ENCODE data around the gene TRIP10.
"Not testable (repeated sequence)": the region's sequence is repeated elsewhere in the genome, so short reads cannot be mapped to it uniquely, and the experiment has no call there.

TRIP10 gene

GRCh38 chr19:6739390-6739882 is at the start of gene TRIP10:
Gene TRIP10, plus strand, starts transcription at chr19:6739680. Its CDS starts 82 bp downstream, at chr19:6739762.
- DNase-seq (ENCODE audit: low read depth in 2 of 2) = peak; percentile 52 to 74

- DNase-seq (ENCODE audit: low read depth in 2 of 2) = no peak
These were observed 49.2 kb upstream of the TRIP10 start for GRCh38 chr19:6690160-6690885.

GRCh38 chr19:6691342-6691741 is 48.1 kb upstream of the TRIP10 start:
- no peak for DNase-seq (ENCODE audit: low read depth in 2 of 2)

- DNase-seq (ENCODE audit: low read depth in 2 of 2) = no peak
These were observed 47.5 kb upstream of the TRIP10 start for GRCh38 chr19:6692027-6692426.

GRCh38 chr19:6693056-6693471 is 46.4 kb upstream of the TRIP10 start:
- DNase-seq (ENCODE audit: low read depth in 2 of 2) = no peak

- DNase-seq (ENCODE audit: low read depth in 2 of 2) = no peak
These were observed 45.8 kb upstream of the TRIP10 start for GRCh38 chr19:6693681-6694080.

- DNase-seq (ENCODE audit: low read depth in 2 of 2) = no peak
These were observed 45.2 kb upstream of the TRIP10 start for GRCh38 chr19:6694147-6694815.

GRCh38 chr19:6696239-6696820 is 43.1 kb upstream of the TRIP10 start:
- no peak for DNase-seq (ENCODE audit: low read depth in 2 of 2)

GRCh38 chr19:6697291-6697690 is 42.2 kb upstream of the TRIP10 start:
- DNase-seq (ENCODE audit: low read depth in 2 of 2) = no peak

GRCh38 chr19:6699935-6700334 is 39.5 kb upstream of the TRIP10 start:
- DNase-seq (ENCODE audit: low read depth in 2 of 2) = no peak

GRCh38 chr19:6700586-6701316 is 38.7 kb upstream of the TRIP10 start:
- DNase-seq (ENCODE audit: low read depth in 2 of 2) = no peak

GRCh38 chr19:6705931-6706632 is 33.4 kb upstream of the TRIP10 start:
- DNase-seq (ENCODE audit: low read depth in 2 of 2) = no peak

- no peak for DNase-seq (ENCODE audit: low read depth in 2 of 2)
These were observed 32.9 kb upstream of the TRIP10 start for GRCh38 chr19:6706633-6706958.

- no peak for DNase-seq (ENCODE audit: low read depth in 2 of 2)
These were observed 32.3 kb upstream of the TRIP10 start for GRCh38 chr19:6707011-6707657.

GRCh38 chr19:6707658-6708018 is 31.8 kb upstream of the TRIP10 start:
- no peak for DNase-seq (ENCODE audit: low read depth in 2 of 2)

- DNase-seq (ENCODE audit: low read depth in 2 of 2) = no peak
These were observed 31.1 kb upstream of the TRIP10 start for GRCh38 chr19:6708346-6708745.

GRCh38 chr19:6708913-6709312 is 30.6 kb upstream of the TRIP10 start:
- DNase-seq (ENCODE audit: low read depth in 2 of 2) = not testable (repeated sequence)

GRCh38 chr19:6709549-6709948 is 29.9 kb upstream of the TRIP10 start:
- DNase-seq (ENCODE audit: low read depth in 2 of 2) = no peak

- no peak for DNase-seq (ENCODE audit: low read depth in 2 of 2)
These were observed 29.0 kb upstream of the TRIP10 start for GRCh38 chr19:6710273-6711077.

GRCh38 chr19:6711078-6711361 is 28.5 kb upstream of the TRIP10 start:
- no peak for DNase-seq (ENCODE audit: low read depth in 2 of 2)

GRCh38 chr19:6711605-6712004 is 27.9 kb upstream of the TRIP10 start:
- no peak for DNase-seq (ENCODE audit: low read depth in 2 of 2)

Measured in stimulated activated CD4-positive, alpha-beta T cell treated with anti-CD3 and anti-CD28 coated beads, Interleukin-15, amount 100 ng/mL, for 48 hours (primary cell).